NCI-H1092 treated with DMSO at 0.1 percent for 48 hours (cell line): ENCODE results near the gene ANKDD1B.
"Not testable (repeated sequence)": the region's sequence is repeated elsewhere in the genome, so short reads cannot be mapped to it uniquely, and the experiment has no call there.

Source experiments
- DNase-seq: peaks from one replicate; lab custom pipeline; 2025; lab: John Stamatoyannopoulos, UW

The ANKDD1B gene

GRCh38 chr5:75660678-75661465 is 49.6 kb downstream of the ANKDD1B start:
- DNase-seq: no peak

GRCh38 chr5:75662061-75662460 is 50.8 kb downstream of the ANKDD1B start:
- DNase-seq: no peak

GRCh38 chr5:75663579-75664284 is 52.5 kb downstream of the ANKDD1B start:
- no peak for DNase-seq

GRCh38 chr5:75664979-75665378 is 53.7 kb downstream of the ANKDD1B start:
- no peak for DNase-seq

- DNase-seq: no peak
Observed at GRCh38 chr5:75666801-75667200, 55.5 kb downstream of the ANKDD1B start.

- DNase-seq: no peak
Observed at GRCh38 chr5:75667586-75667985, 56.3 kb downstream of the ANKDD1B start.

- DNase-seq: no peak
Observed at GRCh38 chr5:75668445-75668844, 57.2 kb downstream of the ANKDD1B start.

- DNase-seq: peak; percentile 51
Observed at GRCh38 chr5:75668977-75669689, 57.9 kb downstream of the ANKDD1B start.

- DNase-seq: no peak
Observed at GRCh38 chr5:75670577-75670976, 59.3 kb downstream of the ANKDD1B start.

GRCh38 chr5:75671506-75671905 is 60.3 kb downstream of the ANKDD1B start:
- DNase-seq: no peak

- DNase-seq: no peak
Observed at GRCh38 chr5:75672616-75673015, 61.4 kb downstream of the ANKDD1B start.

- DNase-seq: no peak
Observed at GRCh38 chr5:75675783-75676182, 64.5 kb downstream of the ANKDD1B start.

- DNase-seq: no peak
Observed at GRCh38 chr5:75677607-75678006, 66.4 kb downstream of the ANKDD1B start.

- DNase-seq: no peak
Observed at GRCh38 chr5:75678155-75678554, 66.9 kb downstream of the ANKDD1B start.

- DNase-seq: peak; percentile 37
Observed at GRCh38 chr5:75681125-75681830, 70.0 kb downstream of the ANKDD1B start.

GRCh38 chr5:75685141-75685540 is 73.9 kb downstream of the ANKDD1B start:
- no peak for DNase-seq

- no peak for DNase-seq
Observed at GRCh38 chr5:75686480-75686879, 75.2 kb downstream of the ANKDD1B start.

GRCh38 chr5:75690669-75691068 is 79.4 kb downstream of the ANKDD1B start:
- DNase-seq: no peak

- no peak for DNase-seq
Observed at GRCh38 chr5:75694781-75695180, 83.5 kb downstream of the ANKDD1B start.

- not testable (repeated sequence) for DNase-seq
Observed at GRCh38 chr5:75695472-75696351, 84.5 kb downstream of the ANKDD1B start.

- no peak for DNase-seq
Observed at GRCh38 chr5:75701856-75702255, 90.6 kb downstream of the ANKDD1B start.
